NCI-H2029 (cell line): Measurements from ENCODE around the gene MTSS2.

Source experiments
- DNase-seq: peaks from one replicate; lab custom pipeline; 2025; lab: John Stamatoyannopoulos, UW

Gene MTSS2

DNA sequence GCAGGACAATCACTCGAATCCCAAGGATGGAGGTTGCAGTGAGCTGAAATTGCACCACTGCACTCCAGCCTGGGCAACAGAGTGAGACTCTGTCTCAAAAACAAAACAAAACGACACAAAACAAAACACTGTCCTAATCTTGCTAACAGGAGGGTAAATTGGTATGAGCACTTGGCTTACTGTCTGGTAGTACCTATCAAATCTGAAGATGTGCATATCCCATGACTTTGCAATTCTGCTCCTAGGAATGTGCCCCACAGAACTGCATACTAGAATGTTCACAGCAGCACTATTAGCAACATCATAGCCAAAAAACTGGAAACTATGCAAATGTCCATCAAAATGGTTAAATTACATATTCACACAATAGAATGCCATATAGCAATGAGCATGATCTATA, 15.7 kb downstream of the MTSS2 start:
- DNase-seq: no peak

DNA sequence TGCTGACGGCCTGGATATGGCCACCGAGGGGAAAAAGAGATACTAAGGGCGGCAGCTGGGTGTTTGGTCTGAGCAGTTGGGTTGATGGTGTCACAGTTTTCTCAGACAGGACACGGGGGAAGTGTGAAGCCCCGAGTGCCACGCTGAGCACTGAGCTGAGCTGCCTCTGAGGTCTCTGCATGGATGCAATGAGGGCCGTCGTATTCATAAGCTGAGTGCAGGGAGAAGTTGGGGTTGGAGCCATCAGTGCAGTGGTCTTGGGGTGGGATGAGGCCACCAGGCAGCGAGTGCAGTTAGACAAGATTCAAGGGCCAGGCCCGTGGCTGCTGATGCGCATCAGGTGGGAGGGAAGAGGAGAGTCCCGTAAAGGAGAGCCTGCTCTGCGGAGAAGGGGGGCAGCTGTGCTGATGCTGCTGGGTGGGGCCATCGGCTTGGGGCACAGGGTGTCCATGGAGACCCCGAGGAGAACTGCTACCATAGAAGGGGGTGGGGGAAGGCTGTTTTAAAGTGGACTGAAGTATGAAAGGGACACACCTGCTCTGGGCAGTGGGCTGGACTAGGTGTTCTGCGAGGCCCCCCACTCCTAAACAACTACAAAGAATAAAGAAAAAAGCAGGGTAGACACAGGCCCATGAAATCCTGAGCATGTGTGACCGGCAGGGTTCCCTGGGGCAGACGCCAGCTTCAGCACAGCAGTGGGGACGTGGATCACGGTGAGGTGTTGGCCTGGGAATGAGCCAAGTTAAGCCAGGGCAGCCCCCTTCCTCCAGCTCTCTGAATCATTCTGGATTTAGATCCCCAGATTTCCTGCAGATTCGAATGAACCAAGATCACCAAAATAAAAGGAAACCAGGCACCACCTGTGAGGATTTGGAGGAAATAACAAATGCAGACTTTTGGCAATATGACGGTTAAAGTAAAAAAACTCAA, 19.8 kb downstream of the MTSS2 start:
- no peak for DNase-seq

DNA sequence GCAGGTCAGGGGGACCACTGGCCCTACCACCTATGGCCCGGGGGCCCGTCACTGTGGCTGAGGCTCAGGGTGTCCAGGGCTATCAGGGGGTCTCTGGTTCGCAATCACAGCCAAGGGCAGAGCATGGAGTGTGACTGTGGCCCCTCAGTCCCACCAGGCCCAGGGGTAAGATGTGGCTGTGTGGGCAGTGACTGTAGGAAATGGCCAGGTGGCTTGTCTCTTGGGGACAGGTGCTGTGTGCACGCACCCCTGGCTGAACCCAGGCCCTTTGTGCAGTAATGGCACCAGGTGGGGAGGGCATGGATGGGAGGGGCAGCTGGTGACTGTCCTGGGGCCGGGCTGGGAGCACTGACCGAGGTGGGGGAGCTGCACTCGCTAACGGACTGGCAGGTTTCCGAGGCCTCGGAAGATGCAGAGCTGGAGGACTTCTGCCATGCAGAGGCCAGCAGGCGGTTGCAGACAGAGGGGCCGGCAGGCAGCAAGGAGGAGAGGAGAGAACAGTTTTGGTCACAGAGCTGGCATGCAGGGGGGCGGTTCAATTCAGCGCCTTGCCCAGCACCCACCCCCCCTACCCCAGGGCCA, 20.6 kb downstream of the MTSS2 start:
- DNase-seq: no peak

DNA sequence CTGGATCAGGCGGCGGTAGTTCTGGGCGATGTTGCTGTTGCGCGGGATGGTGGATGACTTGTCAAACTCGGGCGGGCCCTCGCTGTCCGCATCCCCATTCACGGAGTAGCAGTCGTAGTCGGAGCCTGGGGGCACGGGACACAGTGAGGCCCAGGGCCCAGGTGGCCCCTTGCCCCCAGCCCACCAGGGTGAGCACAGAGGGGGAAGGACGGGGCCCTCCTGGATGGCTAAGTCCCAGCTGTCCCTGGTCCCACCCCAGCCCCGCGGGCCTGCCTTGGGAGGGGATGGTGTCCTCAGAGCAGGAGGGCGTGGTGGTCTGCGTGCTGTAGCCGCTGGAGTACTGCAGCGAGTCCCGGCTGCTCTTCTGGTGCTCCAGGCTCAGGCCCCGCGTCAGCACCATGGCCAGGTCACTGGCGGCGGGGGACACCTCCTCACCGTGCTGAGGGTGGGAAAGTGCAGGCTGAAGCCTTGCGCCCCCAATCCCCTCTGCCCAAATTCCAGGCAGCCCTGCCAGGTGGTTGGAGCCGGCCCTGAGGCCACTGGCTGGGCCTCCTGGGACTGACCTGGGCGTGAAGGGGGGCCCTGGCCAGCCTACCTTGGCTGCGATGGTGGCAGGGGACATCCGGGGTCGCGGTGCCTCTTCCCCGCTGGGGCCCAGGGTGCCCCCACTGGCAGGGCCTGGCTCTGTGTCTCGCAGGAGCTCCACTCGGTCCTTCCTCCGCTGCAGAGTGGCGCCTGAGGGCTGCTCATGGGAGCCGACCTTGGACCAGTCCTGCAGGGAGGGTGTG, 21.3 kb downstream of the MTSS2 start:
- no peak for DNase-seq

DNA sequence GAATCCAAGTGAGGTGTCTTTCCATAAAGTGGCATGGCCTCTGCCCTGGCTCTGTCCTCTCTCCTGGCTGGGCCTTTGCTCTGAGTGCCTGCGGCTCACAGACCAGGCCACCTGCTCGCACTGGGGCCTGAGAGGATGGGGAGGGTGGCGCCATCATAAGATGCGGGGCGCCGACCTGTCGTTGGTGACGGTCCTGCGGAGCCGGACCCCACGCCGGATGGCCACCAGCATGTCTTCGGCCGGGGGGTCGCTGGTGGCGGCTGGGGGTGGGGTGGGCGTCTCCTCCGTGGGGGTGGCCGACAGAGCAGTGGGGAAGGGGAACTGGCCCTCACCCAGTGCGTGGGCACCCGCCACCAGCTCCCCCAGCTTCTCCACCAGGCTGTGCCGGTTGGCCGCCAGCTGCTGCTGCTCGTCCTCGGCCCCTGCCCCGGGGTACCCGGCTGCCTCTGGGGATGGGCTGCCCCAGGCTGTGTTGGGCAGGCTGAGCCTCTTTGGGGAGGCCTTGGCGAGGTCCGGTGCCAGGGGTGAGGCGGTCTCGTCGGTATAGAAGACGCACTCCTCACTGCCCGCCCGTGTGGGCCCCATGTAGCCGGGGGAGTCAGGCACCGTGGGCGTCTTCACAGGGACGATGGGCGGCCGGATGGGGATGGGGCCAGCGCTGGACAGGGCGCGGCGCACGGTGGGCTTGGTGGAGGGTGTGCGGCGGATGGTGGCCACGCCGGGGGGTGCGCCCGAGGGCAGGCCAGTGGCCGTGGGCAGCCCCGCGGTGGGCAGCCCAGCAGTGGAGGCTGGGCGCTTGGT, 22.1 kb downstream of the MTSS2 start:
- no peak for DNase-seq

DNA sequence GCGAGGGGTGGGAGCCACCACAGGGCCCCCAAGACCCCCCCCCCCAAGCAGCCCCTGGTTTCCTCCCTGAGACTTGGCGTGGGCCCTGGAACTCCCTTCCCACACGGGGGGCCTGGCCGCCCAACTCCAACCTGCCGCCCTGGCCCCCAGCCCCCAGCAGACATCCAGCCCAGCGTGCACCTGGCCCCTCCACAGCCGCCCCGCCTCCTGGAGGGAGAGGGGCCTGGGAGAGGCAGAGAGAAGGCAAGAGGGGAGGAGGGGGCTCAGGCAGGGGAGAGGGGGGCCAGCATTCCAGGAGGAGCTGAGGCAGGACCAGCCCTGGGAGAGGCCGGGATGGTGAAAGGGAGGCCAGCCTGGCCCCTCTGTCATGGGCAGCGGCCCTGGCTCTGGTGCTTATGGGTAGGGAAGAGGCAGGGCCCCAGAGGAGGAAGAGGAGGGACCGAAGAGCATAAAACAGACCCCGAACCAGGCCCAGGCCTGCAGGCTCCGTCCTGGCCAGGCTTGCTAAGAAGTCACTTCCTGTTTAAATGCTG, 22.8 kb downstream of the MTSS2 start:
- DNase-seq: no peak

DNA sequence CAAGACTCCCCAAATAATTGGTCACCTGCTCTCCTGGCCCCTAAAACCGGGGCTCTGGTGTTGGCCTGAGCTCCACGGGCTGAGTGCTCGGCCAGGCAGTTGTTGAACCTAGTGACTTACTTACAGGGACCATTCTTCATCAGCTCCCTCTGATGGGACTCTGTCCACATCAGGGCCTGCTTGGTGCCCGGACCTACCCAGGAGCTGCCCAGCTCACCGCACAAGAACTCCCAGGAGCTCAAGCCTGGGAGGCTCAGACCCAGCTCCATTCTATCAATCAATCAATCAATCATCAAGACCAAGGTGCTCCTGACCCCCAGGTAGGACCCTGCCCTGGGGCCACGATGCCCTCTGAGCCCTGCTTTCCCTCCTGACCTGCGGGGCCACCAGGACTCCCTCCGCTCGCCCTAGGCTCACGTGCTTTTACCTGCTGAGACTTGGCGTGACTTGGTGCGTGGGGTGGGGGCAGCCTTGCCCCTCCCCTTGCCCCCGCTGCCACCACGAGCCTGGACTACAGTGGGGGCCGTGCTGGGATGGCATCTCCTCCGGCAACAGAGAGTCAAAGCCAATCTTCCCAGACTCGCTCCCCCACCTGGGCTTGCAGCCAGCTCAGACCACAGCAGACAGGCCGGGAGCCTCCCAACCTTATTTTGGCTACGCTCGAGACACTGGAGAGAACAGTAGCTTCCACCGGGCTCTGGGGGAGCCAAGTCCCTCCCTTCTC, 23.8 kb downstream of the MTSS2 start:
- no peak for DNase-seq

DNA sequence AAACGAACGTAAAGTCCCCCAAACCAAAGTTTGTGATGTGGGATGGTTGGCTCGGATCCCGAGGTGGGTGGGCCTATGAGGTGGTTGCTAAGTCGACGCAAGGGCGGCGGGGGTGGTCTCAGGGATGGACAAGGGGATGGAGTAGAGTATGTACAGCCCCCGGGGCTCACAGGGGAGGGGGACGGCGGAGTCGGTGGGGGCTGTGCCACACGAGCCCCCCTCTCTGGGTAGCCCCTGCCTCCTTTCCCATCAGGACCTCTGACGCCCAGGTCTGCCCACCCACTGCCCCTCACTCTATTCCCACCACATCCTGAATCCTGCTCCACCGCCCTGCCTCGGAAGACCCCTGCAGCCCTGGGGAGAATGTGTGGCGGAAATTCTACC, 24.3 kb downstream of the MTSS2 start:
- DNase-seq: no peak

DNA sequence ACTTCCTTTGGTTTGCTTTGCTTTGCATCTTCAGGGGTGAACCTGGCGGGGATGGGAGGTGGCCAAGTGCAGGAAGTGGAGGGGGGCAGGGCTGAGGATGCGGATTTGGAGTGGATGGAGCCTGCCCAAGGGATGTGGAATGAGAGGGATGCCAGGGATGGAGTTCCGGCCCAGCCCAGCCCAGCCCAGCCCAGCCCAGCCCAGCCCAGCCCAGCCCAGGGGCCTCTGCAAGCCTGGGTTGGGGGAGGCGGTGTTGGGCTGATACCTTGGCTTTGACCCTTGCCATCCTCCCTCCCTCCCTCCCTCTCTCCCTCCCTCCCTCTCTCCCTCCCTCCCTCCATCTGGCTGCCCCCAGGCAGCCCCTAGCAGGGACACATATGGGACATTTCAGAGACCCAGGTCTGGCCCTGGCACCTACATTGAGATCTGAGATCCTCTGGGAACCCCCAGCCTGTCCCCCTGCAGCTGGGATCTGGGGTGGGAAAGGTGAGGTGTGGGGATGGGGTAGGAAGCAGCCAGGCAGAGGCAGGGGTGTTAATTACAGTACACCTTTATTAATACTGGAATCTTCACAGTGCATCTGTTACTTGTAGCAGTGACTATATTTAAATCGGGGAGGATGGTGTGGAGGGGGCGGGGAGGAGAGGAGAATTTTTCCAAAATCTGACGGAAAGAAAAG, 25.0 kb downstream of the MTSS2 start:
- DNase-seq: no peak

DNA sequence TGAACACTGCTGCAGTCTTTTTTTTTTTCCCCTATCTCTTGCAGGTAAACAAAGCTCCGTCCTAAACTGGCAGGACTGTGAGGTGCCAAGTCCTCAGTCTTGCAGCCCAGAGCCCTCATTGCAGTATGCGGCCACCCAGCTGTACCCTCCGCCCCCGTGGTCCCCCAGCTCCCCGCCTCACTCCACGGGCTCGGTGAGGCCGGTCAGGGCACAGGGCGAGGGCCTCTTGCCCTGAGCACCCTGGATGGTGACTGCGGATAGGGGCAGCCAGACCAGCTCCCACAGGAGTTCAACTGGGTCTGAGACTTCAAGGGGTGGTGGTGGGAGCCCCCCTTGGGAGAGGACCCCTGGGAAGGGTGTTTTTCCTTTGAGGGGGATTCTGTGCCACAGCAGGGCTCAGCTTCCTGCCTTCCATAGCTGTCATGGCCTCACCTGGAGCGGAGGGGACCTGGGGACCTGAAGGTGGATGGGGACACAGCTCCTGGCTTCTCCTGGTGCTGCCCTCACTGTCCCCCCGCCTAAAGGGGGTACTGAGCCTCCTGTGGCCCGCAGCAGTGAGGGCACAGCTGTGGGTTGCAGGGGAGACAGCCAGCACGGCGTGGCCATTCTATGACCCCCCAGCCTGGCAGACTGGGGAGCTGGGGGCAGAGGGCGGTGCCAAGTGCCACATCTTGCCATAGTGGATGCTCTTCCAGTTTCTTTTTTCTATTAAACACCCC, 25.7 kb downstream of the MTSS2 start:
- DNase-seq: no peak

DNA sequence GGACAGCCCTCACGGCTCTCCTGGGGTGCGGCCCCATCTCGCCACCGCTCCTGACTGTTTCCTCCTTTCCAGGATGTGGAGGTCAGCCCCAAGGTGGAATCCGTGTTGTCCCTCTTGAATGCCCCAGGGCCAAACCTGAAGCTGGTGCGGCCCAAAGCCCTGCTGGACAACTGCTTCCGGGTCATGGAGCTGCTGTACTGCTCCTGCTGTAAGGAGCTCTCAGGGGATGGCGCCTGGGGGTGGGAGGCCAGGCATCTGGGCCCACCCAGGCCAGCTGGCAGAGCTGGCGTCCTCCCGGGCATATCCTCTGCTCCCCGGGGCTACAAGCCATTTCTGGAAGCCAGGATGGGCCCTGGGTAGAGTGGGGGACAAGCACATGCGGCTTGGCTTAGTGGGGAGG, 26.3 kb downstream of the MTSS2 start:
- no peak for DNase-seq

DNA sequence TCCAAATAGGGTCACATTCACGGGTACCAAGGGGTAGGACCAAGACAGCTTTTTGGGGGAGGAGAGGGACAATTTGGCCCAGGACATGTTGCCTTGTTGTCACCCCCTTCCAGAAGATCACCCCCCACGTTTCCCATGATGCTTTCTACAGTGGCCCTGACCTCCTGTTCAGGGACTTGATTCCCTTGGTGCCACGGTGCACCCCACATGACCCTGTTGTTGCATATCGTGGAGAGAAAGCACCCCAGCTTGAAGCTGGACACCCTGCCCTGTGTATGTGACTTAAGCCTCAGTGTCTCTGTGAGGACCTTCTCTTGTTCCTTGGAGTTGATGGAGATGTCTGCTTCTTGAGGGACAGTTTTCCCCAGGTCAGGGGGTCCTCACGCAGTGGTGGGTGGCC, 26.9 kb downstream of the MTSS2 start:
- no peak for DNase-seq

DNA sequence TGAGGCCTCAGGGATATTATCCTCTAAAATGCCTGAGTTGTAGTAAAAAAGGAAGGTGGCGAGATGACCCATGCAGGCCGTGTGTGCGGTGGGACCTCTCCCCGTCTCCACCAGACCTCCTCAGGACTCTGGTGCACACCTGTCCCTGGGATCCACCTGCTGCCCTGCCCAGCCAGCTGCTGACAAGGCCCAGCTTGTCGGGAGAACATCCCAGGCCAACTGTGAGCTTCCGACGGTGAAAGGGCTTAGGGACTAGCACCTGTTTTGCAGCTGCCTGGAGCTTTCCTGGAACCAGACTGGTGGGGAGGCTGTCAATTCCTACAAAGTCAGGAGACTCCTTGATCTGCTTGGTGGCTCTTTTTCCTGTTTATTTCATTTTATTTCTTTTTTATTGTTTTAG, 27.9 kb downstream of the MTSS2 start:
- DNase-seq: no peak

DNA sequence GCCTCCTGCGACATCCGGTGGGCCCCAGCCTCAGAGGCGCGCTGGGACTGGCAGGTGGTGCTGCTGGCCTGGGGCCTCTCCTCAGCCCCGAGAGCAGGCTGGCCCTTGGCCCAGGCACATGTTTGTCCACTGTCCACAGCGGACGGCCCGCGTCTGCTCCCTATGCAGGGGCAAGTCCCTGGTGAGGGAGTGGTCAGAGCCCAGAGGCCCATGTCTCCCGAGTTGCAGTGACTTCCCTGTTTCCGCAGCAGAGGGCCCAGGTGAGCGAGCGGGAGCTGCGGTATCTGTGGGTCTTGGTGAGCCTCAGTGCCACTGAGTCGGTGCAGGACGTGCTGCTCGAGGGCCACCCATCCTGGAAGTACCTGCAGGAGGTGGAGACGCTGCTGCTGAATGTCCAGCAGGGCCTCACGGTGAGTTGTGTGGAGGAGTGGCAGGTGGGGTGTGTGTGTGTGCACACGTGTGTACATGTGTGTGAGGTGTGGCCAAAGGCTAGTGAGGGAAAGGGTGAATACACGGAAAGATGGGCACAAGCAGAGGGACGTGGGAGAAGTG, 29.1 kb downstream of the MTSS2 start:
- DNase-seq: no peak

DNA sequence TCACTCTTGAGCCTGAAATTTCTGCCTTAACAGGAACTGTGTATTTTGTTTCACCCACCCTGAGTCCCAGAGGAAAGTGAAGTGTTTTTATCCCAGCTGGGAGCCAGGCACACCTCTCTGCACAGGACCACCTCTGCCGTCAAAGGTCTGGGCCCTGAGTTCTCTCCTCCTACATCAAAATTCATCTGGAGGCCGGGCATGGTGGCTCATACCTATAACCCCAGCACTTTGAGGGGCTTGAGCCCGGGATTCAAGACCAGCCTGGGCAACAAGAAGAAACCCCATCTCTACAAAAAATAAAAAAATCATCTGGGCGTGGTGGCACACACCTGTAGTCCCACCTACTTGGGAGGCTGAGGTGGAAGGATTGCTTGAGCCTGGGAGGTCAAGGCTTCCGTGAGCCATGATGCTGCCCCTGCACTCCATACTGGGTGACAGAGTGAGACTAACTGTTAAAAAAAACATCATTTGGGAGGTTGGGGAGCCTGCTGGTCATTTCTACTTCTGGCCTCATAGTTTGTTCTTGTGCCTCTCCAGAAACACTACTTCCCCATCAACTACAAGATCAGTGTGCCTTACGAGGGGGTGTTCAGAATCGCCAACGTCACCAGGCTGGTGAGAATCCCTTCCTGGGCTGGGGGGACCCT, 29.7 kb downstream of the MTSS2 start:
- no peak for DNase-seq

DNA sequence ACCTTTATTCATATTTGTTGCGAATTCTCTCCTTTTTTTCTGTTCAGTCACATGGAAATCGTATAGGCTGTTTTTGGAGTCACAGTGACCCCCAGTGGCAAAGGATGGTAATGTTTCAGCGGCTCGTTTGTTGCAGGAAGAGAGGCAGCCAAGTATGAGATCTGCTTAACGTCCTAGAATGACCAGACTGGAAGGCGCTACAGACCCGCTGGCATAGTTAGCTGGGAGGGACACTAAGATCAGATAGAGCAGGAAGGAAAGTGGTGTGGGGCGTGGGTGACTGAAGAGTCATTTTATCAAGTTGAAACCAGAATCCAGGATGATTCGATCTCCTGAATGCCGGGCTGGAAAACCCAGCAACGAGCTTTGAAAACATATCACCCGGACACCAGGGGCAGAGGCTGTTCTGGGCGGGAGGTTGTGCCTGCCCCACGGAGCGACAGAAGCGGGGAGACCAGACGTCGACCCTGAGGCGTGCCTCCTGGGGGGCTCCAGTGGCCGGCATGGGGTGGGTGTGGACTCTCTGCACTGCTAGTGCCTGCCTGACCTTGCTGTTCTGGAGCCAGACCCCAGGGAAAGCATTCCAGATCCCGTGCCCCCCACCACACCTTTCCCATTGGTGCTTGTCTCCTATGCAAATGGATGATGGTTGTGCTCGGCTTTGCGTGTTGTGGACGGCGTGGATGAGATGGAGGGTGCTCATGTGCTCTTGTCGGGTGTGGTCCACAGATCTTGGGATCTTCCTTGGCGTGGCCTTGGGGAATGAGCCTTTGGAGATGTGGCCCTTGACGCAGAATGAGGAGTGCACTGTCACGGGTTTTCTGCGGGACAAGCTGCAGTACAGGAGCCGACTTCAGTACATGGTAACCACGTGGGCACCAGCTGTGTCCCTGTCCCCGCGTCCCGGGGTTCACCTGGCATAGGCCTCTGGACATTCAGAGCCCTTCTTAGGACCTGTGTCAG, 31.8 kb downstream of the MTSS2 start:
- DNase-seq: peak; percentile 23

DNA sequence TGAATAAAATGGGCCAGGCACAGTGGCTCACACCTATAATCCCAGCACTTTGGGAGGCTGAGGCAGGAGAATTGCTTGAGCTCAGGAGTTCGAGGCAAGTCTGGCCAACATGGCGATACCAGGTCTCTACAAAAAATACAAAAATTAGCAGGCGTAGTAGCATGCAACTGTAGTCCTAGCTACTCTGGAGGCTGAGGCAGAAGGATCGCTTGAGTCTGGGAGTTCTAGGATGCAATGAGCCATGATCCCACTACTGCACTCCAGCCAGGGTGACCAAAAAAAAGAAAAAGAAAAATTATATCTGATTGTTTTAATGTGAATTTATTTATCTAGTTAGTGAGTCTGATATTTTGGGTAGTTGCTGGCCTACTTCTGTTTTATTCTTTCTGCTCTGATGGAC, 32.4 kb downstream of the MTSS2 start:
- no peak for DNase-seq

DNA sequence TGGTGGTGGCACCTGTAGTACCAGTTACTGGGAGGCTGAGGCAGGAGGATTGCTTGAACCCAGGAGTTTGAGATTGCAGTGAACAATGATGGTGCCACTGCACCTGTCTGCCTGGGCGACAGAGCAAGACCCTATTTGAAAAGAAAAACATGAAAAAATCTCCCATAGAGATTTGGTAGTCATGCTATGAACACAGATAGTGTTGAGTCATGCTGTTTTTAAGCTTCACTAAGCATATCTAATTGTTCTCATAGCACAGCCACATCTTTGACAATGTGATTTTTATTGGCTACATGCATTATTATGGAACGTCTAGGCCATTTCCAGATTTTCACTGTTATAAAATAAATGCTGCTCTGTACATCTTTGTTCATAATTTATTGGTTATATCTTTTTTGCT, 33.5 kb downstream of the MTSS2 start:
- DNase-seq: no peak
